ENCODE data around the gene CHST5.

DNA sequence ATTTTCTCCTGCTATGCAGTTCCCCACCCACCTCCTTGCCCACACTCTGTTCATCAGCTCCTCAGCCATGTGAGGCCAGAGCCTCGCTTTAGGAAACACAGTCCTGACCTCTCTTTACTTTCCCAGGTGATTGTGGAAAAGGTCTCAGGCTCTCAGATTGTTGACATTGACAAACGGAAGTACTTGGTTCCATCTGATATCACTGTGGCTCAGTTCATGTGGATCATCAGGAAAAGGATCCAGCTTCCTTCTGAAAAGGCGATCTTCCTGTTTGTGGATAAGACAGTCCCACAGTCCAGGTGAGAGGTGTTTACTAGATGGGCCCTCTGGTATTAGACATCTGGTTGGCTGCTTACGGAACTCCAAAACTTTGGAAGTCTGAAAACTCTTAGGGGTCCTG is 32.0 kb upstream of the CHST5 start:
- TF ChIP-seq, protein P1, sequence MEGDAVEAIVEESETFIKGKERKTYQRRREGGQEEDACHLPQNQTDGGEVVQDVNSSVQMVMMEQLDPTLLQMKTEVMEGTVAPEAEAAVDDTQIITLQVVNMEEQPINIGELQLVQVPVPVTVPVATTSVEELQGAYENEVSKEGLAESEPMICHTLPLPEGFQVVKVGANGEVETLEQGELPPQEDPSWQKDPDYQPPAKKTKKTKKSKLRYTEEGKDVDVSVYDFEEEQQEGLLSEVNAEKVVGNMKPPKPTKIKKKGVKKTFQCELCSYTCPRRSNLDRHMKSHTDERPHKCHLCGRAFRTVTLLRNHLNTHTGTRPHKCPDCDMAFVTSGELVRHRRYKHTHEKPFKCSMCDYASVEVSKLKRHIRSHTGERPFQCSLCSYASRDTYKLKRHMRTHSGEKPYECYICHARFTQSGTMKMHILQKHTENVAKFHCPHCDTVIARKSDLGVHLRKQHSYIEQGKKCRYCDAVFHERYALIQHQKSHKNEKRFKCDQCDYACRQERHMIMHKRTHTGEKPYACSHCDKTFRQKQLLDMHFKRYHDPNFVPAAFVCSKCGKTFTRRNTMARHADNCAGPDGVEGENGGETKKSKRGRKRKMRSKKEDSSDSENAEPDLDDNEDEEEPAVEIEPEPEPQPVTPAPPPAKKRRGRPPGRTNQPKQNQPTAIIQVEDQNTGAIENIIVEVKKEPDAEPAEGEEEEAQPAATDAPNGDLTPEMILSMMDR (IDR thresholded peaks at IDR 0.05; ENCODE audit: control extremely low read depth in 1 of 3, insufficient read depth in 1 of 3, low read depth in 1 of 3, low read length in 3 of 3), result no peak
- TF ChIP-seq EZH2 (IDR thresholded peaks at IDR 0.05; ENCODE audit: low read depth, low read length, severe bottlenecking), result no peak
- TF ChIP-seq, protein P2, sequence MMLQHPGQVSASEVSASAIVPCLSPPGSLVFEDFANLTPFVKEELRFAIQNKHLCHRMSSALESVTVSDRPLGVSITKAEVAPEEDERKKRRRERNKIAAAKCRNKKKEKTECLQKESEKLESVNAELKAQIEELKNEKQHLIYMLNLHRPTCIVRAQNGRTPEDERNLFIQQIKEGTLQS (IDR thresholded peaks at IDR 0.05; ENCODE audit: insufficient read depth, low read depth, low read length), result no peak
- no peak for TF ChIP-seq POLR2A (IDR thresholded peaks at IDR 0.05; ENCODE audit: control extremely low read depth in 1 of 2, low read depth in 2 of 2, low read length in 2 of 2)
- TF ChIP-seq CHD1 (IDR thresholded peaks at IDR 0.05; ENCODE audit: low read depth, low read length), result no peak
- TF ChIP-seq TCF12 (IDR thresholded peaks at IDR 0.05; ENCODE audit: low read depth, low read length), result no peak
- no peak for TF ChIP-seq RAD21 (IDR thresholded peaks at IDR 0.05 in 1 of 2, conservative IDR thresholded peaks at IDR 0.05 in 1 of 2; ENCODE audit: low read depth in 2 of 2, low read length in 2 of 2)
- TF ChIP-seq POLR2AphosphoS5 (IDR thresholded peaks at IDR 0.05; ENCODE audit: low read depth, low read length), result no peak
- no peak for TF ChIP-seq RXRA (IDR thresholded peaks at IDR 0.05; ENCODE audit: insufficient read depth, low read depth, low read length)
- TF ChIP-seq GTF2F1 (IDR thresholded peaks at IDR 0.05; ENCODE audit: borderline replicate concordance, low read depth, low read length), result no peak
- no peak for TF ChIP-seq HDAC2 (IDR thresholded peaks at IDR 0.05; ENCODE audit: borderline replicate concordance in 1 of 2, low read depth in 2 of 2, low read length in 2 of 2)

Measured in H1 (cell line).